Keratinocyte (primary cell): ENCODE data around the gene FADS3. TPM values are rescaled to one million over a fixed set of nuclear protein-coding genes. Genes with fewer than 3 reads are reported as not detected.

Experiments used
- DNase-seq: peaks from one replicate; pipeline ENCODE4 v3.0.0-alpha.2; 2011; ENCODE audit warnings: low read depth, missing footprints, low spot score
- FAIRE-seq: peaks from 2 replicates; lab custom pipeline; 2011; peaks lifted over from hg19 to GRCh38; lab: Jason Lieb, UNC
- H2AFZ ChIP-seq: 2 replicates; pipeline ENCODE4 v1.6.0; 2012; ENCODE audit warnings: low read length, control low read depth, inconsistent platforms; ENCODE audit not compliant: control insufficient read depth
- H3K27ac ChIP-seq: 2 replicates; pipeline ENCODE4 v1.5.1; 2011; ENCODE audit warnings: low read length; ENCODE audit not compliant: control insufficient read depth, insufficient read depth
- H3K27me3 ChIP-seq: 3 replicates; pipeline ENCODE4 v1.6.0; 2011; ENCODE audit warnings: low read length; ENCODE audit not compliant: control insufficient read depth, insufficient read depth; ENCODE audit errors: extremely low read depth
- H3K36me3 ChIP-seq, 2 experiments: 2 replicates in 1 of 2; 3 replicates in 1 of 2; pipeline ENCODE4 v1.5.1; 2011; ENCODE audit warnings: low read length in 2 of 2, mild to moderate bottlenecking in 1 of 2; ENCODE audit not compliant: control insufficient read depth in 2 of 2, insufficient read depth in 2 of 2; ENCODE audit errors: extremely low read depth in 1 of 2
- H3K4me1 ChIP-seq: 3 replicates; pipeline ENCODE4 v1.5.1; 2011; ENCODE audit warnings: low read length; ENCODE audit not compliant: control insufficient read depth, insufficient read depth; ENCODE audit errors: extremely low read depth
- H3K4me2 ChIP-seq: 3 replicates; pipeline ENCODE4 v1.6.0; 2011; ENCODE audit warnings: low read depth, low read length; ENCODE audit not compliant: control insufficient read depth, insufficient read depth; ENCODE audit errors: extremely low read depth
- H3K4me3 ChIP-seq, 3 experiments: fragments of 200-600 bp in 1 of 3; sonication (generic) in 1 of 3; 2 replicates in 2 of 3; 3 replicates in 1 of 3; pipeline ENCODE4 v1.5.1; 2011 to 2016; ENCODE audit warnings: low read length in 3 of 3, mild to moderate bottlenecking in 3 of 3, control low read depth in 2 of 3, inconsistent platforms in 1 of 3, low read depth in 1 of 3, mixed read lengths in 1 of 3, mixed run types in 1 of 3, moderate library complexity in 1 of 3; ENCODE audit not compliant: control insufficient read depth in 2 of 3, insufficient read depth in 2 of 3; ENCODE audit errors: extremely low read depth in 1 of 3
- H3K79me2 ChIP-seq: 2 replicates; pipeline ENCODE4 v1.6.0; 2012; ENCODE audit warnings: low read length; ENCODE audit not compliant: control insufficient read depth, insufficient read depth
- H3K9ac ChIP-seq: 3 replicates; pipeline ENCODE4 v1.6.0; 2011; ENCODE audit warnings: low read length; ENCODE audit not compliant: control insufficient read depth, insufficient read depth; ENCODE audit errors: extremely low read depth
- H3K9me1 ChIP-seq: 3 replicates; pipeline ENCODE4 v1.6.0; 2011; ENCODE audit warnings: low read length; ENCODE audit not compliant: control insufficient read depth, insufficient read depth; ENCODE audit errors: extremely low read depth
- H3K9me3 ChIP-seq: 2 replicates; pipeline ENCODE4 v1.5.1; 2012; ENCODE audit warnings: low read depth, low read length; ENCODE audit not compliant: control insufficient read depth
- H4K20me1 ChIP-seq: 3 replicates; pipeline ENCODE4 v1.6.0; 2011; ENCODE audit warnings: low read length; ENCODE audit not compliant: control insufficient read depth, insufficient read depth; ENCODE audit errors: extremely low read depth
- CTCF ChIP-seq, 3 experiments: IDR thresholded peaks in 1 of 3; conservative IDR thresholded peaks in 1 of 3; optimal IDR thresholded peaks in 1 of 3; 2 replicates in 2 of 3; 3 replicates in 1 of 3; pipeline versions ENCODE3 to v1.5.1; 2011; ENCODE audit warnings: low read length in 3 of 3, mild to moderate bottlenecking in 3 of 3, moderate library complexity in 2 of 3, control low read depth in 1 of 3, inconsistent platforms in 1 of 3; ENCODE audit not compliant: insufficient read depth in 2 of 3; ENCODE audit errors: extremely low read depth in 1 of 3
- EZH2 ChIP-seq: IDR thresholded peaks from one replicate; pipeline ENCODE4 v1.6.1; 2012; ENCODE audit warnings: inconsistent platforms, mild to moderate bottlenecking, low read length, moderate library complexity
- dilution Hi-C: fragments of 300-500 bp; cut with MboI; formaldehyde crosslinking; loops from one replicate; pipeline ENCODE4 v1.7.0; 2020; ENCODE audit warnings: low sequenced_read_pairs; ENCODE audit not compliant: extremely low pct_ligation_motif_present
- polyA plus RNA-seq, 5 experiments: library from polyadenylated mRNA; depleted of rRNA in 3 of 5; stranded (reverse) in 3 of 5; stranded (forward) in 1 of 5; unstranded in 1 of 5; fragments of >200 nt; gene quantifications; 1 replicate in 1 of 5; 2 replicates in 3 of 5; 3 replicates in 1 of 5; pipeline versions ENCODE4 v1.2.1 to v1.2.3, GENCODE V29; 2011 to 2012; ENCODE audit warnings: missing spikeins in 2 of 5, low read depth in 1 of 5, low replicate concordance in 1 of 5

FADS3 gene
- polyA plus RNA-seq, 1 donor (not counting 4 experiments of a cell fraction or from before 2014, with no cell fraction given): 33.9 TPM

GRCh38 chr11:61874853-61875252 is 16.5 kb downstream of the FADS3 start:
- Histone ChIP-seq H3K4me2 (no peak overlapping the region), H4K20me1 (peaks cover 2% of the 10 kb centered on the region), H3K79me2 (no peaks in the 10 kb centered on the region), H3K9ac (no peak overlapping the region), H3K4me3 (no peak overlapping the region), H3K27ac (no peak overlapping the region), H3K27me3 (peaks cover 11% of the 10 kb centered on the region), H3K9me1 (no peaks in the 10 kb centered on the region), H2AFZ (no peak overlapping the region), H3K36me3 (peaks cover 0 to 8% of the 10 kb centered on the region in 2 experiments), H3K9me3 (no peaks in the 10 kb centered on the region), H3K4me1 (no peaks in the 10 kb centered on the region)
- DNase-seq (no peak), FAIRE-seq (no peak)
- dilution Hi-C loops: no loop called here
- no peak for TF ChIP-seq CTCF (optimal IDR thresholded peaks at IDR 0.05 in 1 of 3, IDR thresholded peaks at IDR 0.05 in 1 of 3, conservative IDR thresholded peaks at IDR 0.05 in 1 of 3; ENCODE audit: extremely low read depth in 1 of 3, insufficient read depth in 2 of 3, low read length in 3 of 3)
- TF ChIP-seq EZH2: no peak

- Histone ChIP-seq H3K4me3 (no peak overlapping the region), H3K27ac (no peak overlapping the region), H3K27me3 (peaks cover 8% of the 10 kb centered on the region), H3K4me2 (no peak overlapping the region), H3K36me3 (peaks cover 0 to 8% of the 10 kb centered on the region in 2 experiments), H3K9me3 (no peaks in the 10 kb centered on the region), H3K79me2 (no peaks in the 10 kb centered on the region), H3K9me1 (no peaks in the 10 kb centered on the region), H3K9ac (no peak overlapping the region), H3K4me1 (no peaks in the 10 kb centered on the region), H2AFZ (no peak overlapping the region), H4K20me1 (peaks cover 2% of the 10 kb centered on the region)
- FAIRE-seq (no peak), DNase-seq (no peak)
- TF ChIP-seq EZH2: no peak
- TF ChIP-seq CTCF (optimal IDR thresholded peaks at IDR 0.05 in 1 of 3, IDR thresholded peaks at IDR 0.05 in 1 of 3, conservative IDR thresholded peaks at IDR 0.05 in 1 of 3; ENCODE audit: extremely low read depth in 1 of 3, insufficient read depth in 2 of 3, low read length in 3 of 3): no peak
- dilution Hi-C loops: no loop called here
Measured at GRCh38 chr11:61874377-61874809, 17.0 kb downstream of the FADS3 start.
